Sigmoid colon (tissue), 7 donors: ENCODE results near the gene SIRT1. TPM values are rescaled to one million over a fixed set of nuclear protein-coding genes. Genes with fewer than 3 reads are reported as not detected.
"Not testable (repeated sequence)": the region's sequence is repeated elsewhere in the genome, so short reads cannot be mapped to it uniquely, and the experiment has no call there.

Experiments
- DNase-seq: peaks from one replicate; pipeline ENCODE4 v3.0.0-alpha.2; 2019
- H3K27ac ChIP-seq, 4 donors: fragments of 200-600 bp; sonication (generic); one replicate each; pipeline ENCODE4 v1.5.1; 2016 to 2019; ENCODE audit warnings: mild to moderate bottlenecking in 1 of 4
- H3K27me3 ChIP-seq, 3 donors: fragments of 200-600 bp; sonication (generic); one replicate each; pipeline ENCODE4 v1.5.1; 2019; ENCODE audit warnings: mild to moderate bottlenecking in 1 of 3
- H3K36me3 ChIP-seq, 4 donors: fragments of 200-600 bp; sonication (generic); one replicate each; pipeline ENCODE4 v1.5.1; 2016 to 2019
- H3K4me1 ChIP-seq, 4 donors: fragments of 200-600 bp; sonication (generic); one replicate each; pipeline ENCODE4 v1.5.1; 2017 to 2019
- H3K4me3 ChIP-seq, 4 donors: fragments of 200-600 bp; sonication (generic); one replicate each; pipeline ENCODE4 v1.5.1; 2017 to 2019; ENCODE audit warnings: mild to moderate bottlenecking in 2 of 4, moderate library complexity in 1 of 4
- H3K9me3 ChIP-seq, 4 donors: fragments of 200-600 bp in 3 of 4; sonication (generic) in 3 of 4; one replicate each; pipeline versions ENCODE4 v1.5.1 to v1.6.1; 2013 to 2019
- CTCF ChIP-seq, 4 experiments: fragments of 450-650 bp in 3 of 4; fragments of 200-600 bp in 1 of 4; IDR thresholded peaks; one replicate each; pipeline ENCODE4 v1.5.1; 2016 to 2019; ENCODE audit warnings: antibody characterized with exemption in 4 of 4, mild to moderate bottlenecking in 3 of 4, moderate library complexity in 2 of 4
- EP300 ChIP-seq, 4 donors: sonication (generic); formaldehyde crosslinking; IDR thresholded peaks; one replicate each; pipeline ENCODE4 v1.6.1; 2017; ENCODE audit warnings: antibody characterized with exemption in 4 of 4
- POLR2A ChIP-seq, 2 donors: fragments of 450-650 bp; IDR thresholded peaks; one replicate each; pipeline ENCODE4 v1.6.1; 2016; ENCODE audit warnings: antibody characterized with exemption in 2 of 2, mild to moderate bottlenecking in 2 of 2, moderate library complexity in 2 of 2
- POLR2AphosphoS5 ChIP-seq, 4 donors: sonication (generic); formaldehyde crosslinking; IDR thresholded peaks; one replicate each; pipeline ENCODE4 v1.6.1; 2017; ENCODE audit warnings: antibody characterized with exemption in 4 of 4
- WGBS, 2 donors: extraction: QIAGEN DNeasy Blood & Tissue Kit; methylation state at CpG; one replicate each; pipeline ENCODE4 v1.1.7; 2013; 5-methylcytosine and 5-hydroxymethylcytosine counted together
- intact Hi-C: fragments of 100-400 bp; cut with DNase I; formaldehyde crosslinking; loops from one replicate; pipeline ENCODE4 v1.15.1; 2023
- polyA plus RNA-seq, 3 donors: library from polyadenylated mRNA; stranded (reverse); fragments of 200-250 nt; gene quantifications; one replicate each; pipeline ENCODE4 v1.2.3, GENCODE V29; 2013
- small RNA-seq, 3 donors: library from RNA; depleted of rRNA; stranded (forward); fragments of <200 nt; gene quantifications; one replicate each; pipeline ENCODE3, GENCODE V24; 2016
- total RNA-seq, 4 donors: library from RNA; depleted of rRNA; stranded (reverse); fragments of >200 nt; gene quantifications; one replicate each; pipeline ENCODE4 v1.1.0, GENCODE V29; 2016
- donor health status: healthy with polysubstance abuse.
- donor health status: Bipolar disorder and iron deficiency.
- donor health status: healthy.

The SIRT1 gene
- total and polyA plus RNA-seq, 7 donors: 11.1 to 38.2 (median 22.4) TPM

DNA sequence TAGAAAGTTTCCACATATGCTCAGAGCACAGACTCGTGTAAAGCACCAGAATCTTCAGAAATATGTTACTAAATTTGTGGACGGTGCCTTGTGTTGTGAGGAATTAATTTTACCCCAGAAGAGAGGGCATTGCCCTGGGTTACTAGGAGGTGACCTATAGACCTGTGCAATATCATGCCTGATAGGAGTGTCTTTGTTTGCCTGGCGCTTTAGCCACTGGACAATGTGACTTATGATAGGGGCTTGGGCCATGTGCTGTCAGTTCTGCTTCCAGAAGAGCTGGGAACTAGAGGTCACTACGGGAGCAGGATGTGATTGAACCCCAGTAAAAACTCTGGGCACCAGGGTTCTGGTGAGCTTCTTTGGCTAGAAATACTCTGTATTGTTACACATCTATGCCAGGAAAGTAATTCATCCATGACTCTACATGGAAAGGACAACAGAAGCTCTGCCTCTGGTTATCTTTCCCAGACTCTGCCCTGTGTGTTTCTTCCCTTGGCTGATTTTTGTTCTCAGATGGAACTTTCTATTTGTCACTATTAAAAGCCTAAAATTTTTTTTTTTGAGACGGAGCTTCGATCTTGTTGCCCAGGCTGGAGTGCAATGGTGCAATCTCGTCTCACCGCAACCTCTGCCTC, 75.5 kb downstream of the SIRT1 start:
- no peaks in the 10 kb centered on the region for H3K4me1 ChIP-seq
- DNase-seq: no peak
- no peak overlapping the region for H3K4me3 ChIP-seq
- H3K9me3 ChIP-seq: no peaks in the 10 kb centered on the region
- H3K27ac ChIP-seq: no peak overlapping the region
- WGBS, 2 donors: 94 to 95% methylated on average over 8 of the region's 8 CpGs
- H3K27me3 ChIP-seq: no peaks in the 10 kb centered on the region
- peaks cover 0 to 28% (median 2%) of the 10 kb centered on the region in 4 donors for H3K36me3 ChIP-seq
- intact Hi-C loops: no loop called here
- TF ChIP-seq POLR2A (IDR thresholded peaks at IDR 0.05) (no peak), EP300 (IDR thresholded peaks at IDR 0.05) (no peak), CTCF (IDR thresholded peaks at IDR 0.05) (no peak), POLR2AphosphoS5 (IDR thresholded peaks at IDR 0.05) (no peak)

GRCh38 chr10:67965456-67965855, 81.0 kb downstream of the SIRT1 start:
- no peaks in the 10 kb centered on the region for H3K9me3 ChIP-seq
- no peak overlapping the region for H3K27ac ChIP-seq
- no peaks in the 10 kb centered on the region for H3K27me3 ChIP-seq
- intact Hi-C loops: no loop called here
- no peaks in the 10 kb centered on the region for H3K4me1 ChIP-seq
- peaks cover 0 to 35% (median 7%) of the 10 kb centered on the region in 4 donors for H3K36me3 ChIP-seq
- H3K4me3 ChIP-seq: no peak overlapping the region
- no peak for DNase-seq
- TF ChIP-seq CTCF (IDR thresholded peaks at IDR 0.05) (no peak), POLR2A (IDR thresholded peaks at IDR 0.05) (no peak), POLR2AphosphoS5 (IDR thresholded peaks at IDR 0.05) (no peak), EP300 (IDR thresholded peaks at IDR 0.05) (no peak)
- WGBS, 2 donors: 96 to 97% methylated on average over 2 of the region's 2 CpGs

DNA sequence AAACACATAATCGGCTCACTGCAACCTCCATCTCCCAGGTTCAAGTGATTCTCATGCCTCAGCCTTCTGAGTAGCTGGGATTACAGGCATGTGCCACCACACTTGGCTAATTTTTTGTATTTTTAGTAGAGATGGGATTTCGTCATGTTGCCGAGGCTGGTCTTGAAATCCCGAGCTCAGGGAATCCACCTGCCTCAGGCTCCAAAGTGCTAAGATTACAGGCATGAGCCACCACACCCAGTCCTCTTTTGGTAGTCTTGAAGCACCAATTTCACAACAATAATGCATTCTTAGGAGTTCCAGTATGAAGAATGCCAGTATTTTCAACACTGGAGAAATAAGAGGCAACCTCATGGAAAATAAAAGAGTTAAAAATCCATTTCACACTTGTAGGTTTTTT, 81.6 kb downstream of the SIRT1 start:
- DNase-seq, H3K27ac ChIP-seq, H3K27me3 ChIP-seq, H3K4me1 ChIP-seq, H3K4me3 ChIP-seq, intact Hi-C loops, H3K9me3 ChIP-seq: not testable (repeated sequence)
- H3K36me3 ChIP-seq: peaks cover 0 to 40% (median 7%) of the 10 kb centered on the region in 4 donors
- WGBS, 2 donors: 86 to 99% methylated on average over 4 of the region's 4 CpGs

Small RNA genes within 50 kb of the gene (small RNA-seq; reads per million reads assigned to genes)
- 0 reads per million in 3 donors for gene RNU6-523P

Other genes starting within 250 kb of the SIRT1 start
- gene CTNNA3, start 188.5 kb upstream of the SIRT1 start, total RNA-seq: 1 to 10 TPM; 1.5 to 4.6 (median 3.9) TPM
- under 1 TPM in 2 of 3 donors, not detected in 1; under 0.01 to 0.20 TPM for gene CTNNA3, start 188.5 kb upstream of the SIRT1 start, polyA plus RNA-seq
- gene DNAJC12, start 46.5 kb upstream of the SIRT1 start, total RNA-seq: 10 to 100 TPM in 3 of 4 donors, 1 to 10 TPM in 1; 7.2 to 18.5 (median 11.4) TPM
- gene DNAJC12, start 46.5 kb upstream of the SIRT1 start, polyA plus RNA-seq: 10 to 100 TPM; 10.5 to 51.1 (median 51.1) TPM
- 10 to 100 TPM; 49.2 to 54.3 (median 52.0) TPM for gene HERC4, start 190.6 kb downstream of the SIRT1 start, total RNA-seq
- 10 to 100 TPM; 15.0 to 24.2 (median 21.5) TPM for gene HERC4, start 190.6 kb downstream of the SIRT1 start, polyA plus RNA-seq
- gene MYPN, start 224.8 kb downstream of the SIRT1 start, total RNA-seq: not detected
- gene MYPN, start 224.8 kb downstream of the SIRT1 start, polyA plus RNA-seq: 1 to 10 TPM in 1 of 3 donors, under 1 TPM in 2; 0.23 to 1.6 (median 0.60) TPM